ENCODE measurements around the gene ARHGAP6.

ARHGAP6 gene

DNA sequence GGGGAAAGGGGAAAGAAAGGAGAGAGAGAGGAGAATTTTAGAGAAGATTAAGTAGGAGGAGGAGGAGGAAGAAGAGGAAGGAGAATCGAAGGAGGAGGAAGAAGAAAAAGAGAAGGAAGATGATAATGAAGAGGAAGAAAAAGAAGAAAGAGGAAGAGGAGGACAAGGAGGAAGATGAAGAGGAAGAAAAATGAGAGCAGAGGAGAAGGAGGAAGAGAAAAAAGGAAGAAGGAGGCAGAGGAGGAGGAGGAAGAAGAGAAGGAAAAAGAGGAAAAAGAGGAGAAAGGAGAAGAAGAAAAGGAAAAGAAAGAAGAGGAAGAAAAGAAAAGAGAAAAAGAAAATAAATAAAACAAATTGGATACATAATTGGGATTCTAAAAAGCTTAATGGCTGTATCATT lies 181.4 kb downstream of the ARHGAP6 start:
- H3K4me3 ChIP-seq (ENCODE audit: low read depth, low read length), result no peak overlapping the region
- TF ChIP-seq, protein P1, sequence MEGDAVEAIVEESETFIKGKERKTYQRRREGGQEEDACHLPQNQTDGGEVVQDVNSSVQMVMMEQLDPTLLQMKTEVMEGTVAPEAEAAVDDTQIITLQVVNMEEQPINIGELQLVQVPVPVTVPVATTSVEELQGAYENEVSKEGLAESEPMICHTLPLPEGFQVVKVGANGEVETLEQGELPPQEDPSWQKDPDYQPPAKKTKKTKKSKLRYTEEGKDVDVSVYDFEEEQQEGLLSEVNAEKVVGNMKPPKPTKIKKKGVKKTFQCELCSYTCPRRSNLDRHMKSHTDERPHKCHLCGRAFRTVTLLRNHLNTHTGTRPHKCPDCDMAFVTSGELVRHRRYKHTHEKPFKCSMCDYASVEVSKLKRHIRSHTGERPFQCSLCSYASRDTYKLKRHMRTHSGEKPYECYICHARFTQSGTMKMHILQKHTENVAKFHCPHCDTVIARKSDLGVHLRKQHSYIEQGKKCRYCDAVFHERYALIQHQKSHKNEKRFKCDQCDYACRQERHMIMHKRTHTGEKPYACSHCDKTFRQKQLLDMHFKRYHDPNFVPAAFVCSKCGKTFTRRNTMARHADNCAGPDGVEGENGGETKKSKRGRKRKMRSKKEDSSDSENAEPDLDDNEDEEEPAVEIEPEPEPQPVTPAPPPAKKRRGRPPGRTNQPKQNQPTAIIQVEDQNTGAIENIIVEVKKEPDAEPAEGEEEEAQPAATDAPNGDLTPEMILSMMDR (IDR thresholded peaks at IDR 0.05; ENCODE audit: borderline replicate concordance, insufficient read depth, low read depth, low read length), result no peak

DNA sequence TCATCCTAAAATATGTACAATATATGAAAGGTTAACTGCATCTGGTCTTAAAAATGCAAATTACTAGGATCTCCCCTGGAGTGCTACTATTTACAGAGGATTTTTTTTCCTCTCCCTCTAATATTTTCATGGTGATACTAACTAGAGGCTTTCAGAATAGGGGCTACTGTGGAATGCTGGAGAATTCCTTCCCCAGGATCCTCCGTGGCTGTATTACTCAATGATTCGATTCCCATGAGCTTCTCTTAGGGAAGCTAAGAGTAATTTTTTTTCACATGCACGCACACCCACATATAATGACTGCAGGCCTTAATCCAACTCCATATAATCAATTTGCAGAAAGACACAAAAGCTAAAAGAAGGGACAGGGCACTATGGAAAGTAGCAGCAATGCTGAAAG lies 184.7 kb downstream of the ARHGAP6 start:
- no peak overlapping the region for H3K4me3 ChIP-seq (ENCODE audit: low read depth, low read length)
- TF ChIP-seq, protein P1 (IDR thresholded peaks at IDR 0.05; ENCODE audit: borderline replicate concordance, insufficient read depth, low read depth, low read length), result no peak

DNA sequence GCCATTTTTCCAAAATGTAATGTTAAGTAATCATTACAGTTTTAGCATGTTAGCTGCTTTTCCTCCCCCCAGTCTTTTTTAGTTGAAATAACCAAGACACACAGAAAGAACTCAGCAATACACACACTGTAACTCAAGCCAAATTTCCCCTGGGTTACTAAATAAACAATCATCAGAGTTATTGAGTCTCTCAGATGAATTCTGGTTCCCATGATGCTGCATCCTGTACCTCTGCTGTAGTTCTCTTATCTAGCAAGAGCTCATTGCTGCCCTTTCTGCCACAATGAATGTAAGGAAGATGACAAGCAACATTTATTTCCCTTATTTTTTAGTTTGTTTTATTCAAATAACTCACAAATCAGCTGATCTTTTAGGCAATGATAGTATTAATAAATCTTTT lies 185.1 kb downstream of the ARHGAP6 start:
- TF ChIP-seq, protein P1 (IDR thresholded peaks at IDR 0.05; ENCODE audit: borderline replicate concordance, insufficient read depth, low read depth, low read length), result no peak
- no peak overlapping the region for H3K4me3 ChIP-seq (ENCODE audit: low read depth, low read length)

DNA sequence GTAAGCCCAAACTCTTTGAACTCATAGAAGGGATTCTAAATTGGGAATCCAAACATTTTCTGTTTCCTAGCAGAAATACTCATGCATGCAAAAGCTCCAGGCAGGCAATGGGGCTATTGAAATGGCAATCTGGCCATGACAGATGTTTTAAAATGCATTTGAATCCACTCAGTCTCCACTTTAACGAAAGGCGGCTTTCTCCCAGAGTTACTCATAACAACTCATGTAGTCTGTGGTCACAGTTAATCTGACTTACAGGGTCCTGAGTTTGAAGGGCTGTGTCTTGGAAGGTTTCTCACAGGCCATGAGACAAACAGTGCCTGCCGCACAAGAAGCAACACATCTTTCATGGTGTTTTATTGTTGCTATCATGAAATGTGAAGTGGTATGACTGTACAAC lies 186.8 kb downstream of the ARHGAP6 start:
- H3K4me3 ChIP-seq (ENCODE audit: low read depth, low read length), result no peak overlapping the region
- TF ChIP-seq, protein P1 (IDR thresholded peaks at IDR 0.05; ENCODE audit: borderline replicate concordance, insufficient read depth, low read depth, low read length), result no peak

DNA sequence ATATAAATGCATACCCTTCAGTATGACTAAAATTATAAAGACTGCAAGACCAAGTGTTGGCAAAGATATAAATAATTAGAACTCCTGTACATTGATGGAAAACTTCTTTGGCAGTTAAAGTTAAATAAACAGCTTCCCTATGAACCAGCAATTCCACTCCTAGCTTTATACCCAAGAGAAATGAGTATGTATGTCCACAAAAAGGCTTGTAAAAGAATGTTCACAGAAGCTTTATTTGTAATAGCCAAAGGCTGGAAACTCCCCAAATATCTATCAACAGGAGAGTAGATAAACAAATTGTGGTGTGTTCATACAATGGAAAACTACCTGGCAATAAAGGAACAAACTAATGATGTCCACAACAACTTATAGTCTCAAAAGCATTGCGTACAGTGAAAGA lies 187.7 kb downstream of the ARHGAP6 start:
- TF ChIP-seq, protein P1 (IDR thresholded peaks at IDR 0.05; ENCODE audit: borderline replicate concordance, insufficient read depth, low read depth, low read length), result no peak
- H3K4me3 ChIP-seq (ENCODE audit: low read depth, low read length), result no peak overlapping the region

DNA sequence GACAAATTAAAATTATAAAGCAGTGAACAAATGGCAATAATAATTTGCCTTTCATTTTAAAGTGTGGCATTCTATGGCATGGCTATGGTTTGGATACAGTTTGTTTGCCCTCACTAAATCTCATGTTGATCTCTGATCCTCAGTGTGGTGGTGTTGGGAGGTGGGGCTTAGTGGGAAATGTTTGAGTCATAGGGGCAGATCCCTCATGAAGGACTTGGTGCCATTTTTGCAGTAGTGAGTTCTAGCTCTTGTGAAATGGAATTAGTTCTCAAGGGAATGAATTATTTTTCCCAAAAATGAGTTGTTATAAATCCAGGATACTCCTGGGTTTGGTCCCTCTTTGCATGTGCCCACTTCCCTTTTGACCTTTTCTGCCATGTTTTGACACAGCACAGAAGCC lies 191.1 kb downstream of the ARHGAP6 start:
- H3K4me3 ChIP-seq (ENCODE audit: low read depth, low read length), result no peak overlapping the region
- TF ChIP-seq, protein P1 (IDR thresholded peaks at IDR 0.05; ENCODE audit: borderline replicate concordance, insufficient read depth, low read depth, low read length), result no peak

DNA sequence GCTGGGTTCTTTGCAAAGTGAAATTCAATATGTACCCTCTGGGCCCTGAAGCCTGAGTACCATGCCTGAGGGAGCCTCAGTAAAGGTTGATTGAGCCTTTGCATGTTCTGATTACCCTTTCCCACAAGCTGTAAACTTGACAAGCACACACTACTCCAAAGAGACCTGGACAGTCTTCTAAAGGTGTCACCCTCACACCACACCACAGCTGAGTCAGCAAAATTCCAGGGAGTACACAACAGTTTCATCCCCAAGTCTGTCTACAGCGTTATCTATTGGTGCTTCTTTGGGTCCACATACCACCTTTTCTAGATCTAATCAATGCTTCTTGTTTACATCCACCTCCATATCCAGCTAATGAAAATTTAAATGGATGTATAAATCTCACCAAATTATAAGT lies 191.7 kb downstream of the ARHGAP6 start:
- TF ChIP-seq, protein P1 (IDR thresholded peaks at IDR 0.05; ENCODE audit: borderline replicate concordance, insufficient read depth, low read depth, low read length), result no peak

More for the DNA sequence above, 191.7 kb downstream of the ARHGAP6 start:
- H3K4me3 ChIP-seq (ENCODE audit: low read depth, low read length), result no peak overlapping the region

All from GM12875 (cell line).